NAMALWA (cell line): ENCODE results near the gene SLC1A2.

Experiments
- DNase-seq: peaks from one replicate; pipeline ENCODE4 v3.0.0-alpha.2; 2015; ENCODE audit warnings: low spot score

Gene SLC1A2

GRCh38 chr11:35324981-35325380, 94.4 kb downstream of the SLC1A2 start:
- DNase-seq, result no peak

GRCh38 chr11:35324183-35324886, 95.0 kb downstream of the SLC1A2 start:
- no peak for DNase-seq

GRCh38 chr11:35323076-35323868, 96.1 kb downstream of the SLC1A2 start:
- no peak for DNase-seq

- no peak for DNase-seq
Observed at GRCh38 chr11:35322318-35322979, 96.9 kb downstream of the SLC1A2 start.

GRCh38 chr11:35321532-35322317, 97.6 kb downstream of the SLC1A2 start:
- no peak for DNase-seq

- DNase-seq, result no peak
Observed at GRCh38 chr11:35321111-35321510, 98.2 kb downstream of the SLC1A2 start.

GRCh38 chr11:35318977-35319925, 100.1 kb downstream of the SLC1A2 start:
- DNase-seq, result no peak

- no peak for DNase-seq
Observed at GRCh38 chr11:35318309-35318708, 101.0 kb downstream of the SLC1A2 start.

- DNase-seq, result no peak
Observed at GRCh38 chr11:35317253-35317652, 102.1 kb downstream of the SLC1A2 start.

GRCh38 chr11:35316161-35316560, 103.2 kb downstream of the SLC1A2 start:
- DNase-seq, result no peak

- DNase-seq, result no peak
Observed at GRCh38 chr11:35313760-35314153, 105.6 kb downstream of the SLC1A2 start.

- peak; percentile 16 for DNase-seq
Observed at GRCh38 chr11:35313066-35313759, 106.1 kb downstream of the SLC1A2 start.

- no peak for DNase-seq
Observed at GRCh38 chr11:35311331-35311730, 108.0 kb downstream of the SLC1A2 start.

- no peak for DNase-seq
Observed at GRCh38 chr11:35308157-35308556, 111.2 kb downstream of the SLC1A2 start.

GRCh38 chr11:35307221-35307621, 112.1 kb downstream of the SLC1A2 start:
- DNase-seq, result no peak

- peak; percentile 26 for DNase-seq
Observed at GRCh38 chr11:35305670-35306382, 113.5 kb downstream of the SLC1A2 start.

GRCh38 chr11:35304900-35305460, 114.4 kb downstream of the SLC1A2 start:
- no peak for DNase-seq

- DNase-seq, result no peak
Observed at GRCh38 chr11:35304386-35304775, 115.0 kb downstream of the SLC1A2 start.

GRCh38 chr11:35303596-35304385, 115.6 kb downstream of the SLC1A2 start:
- no peak for DNase-seq
